ENCODE data around the gene IREB2.
"Not testable (repeated sequence)": the region's sequence is repeated elsewhere in the genome, so short reads cannot be mapped to it uniquely, and the experiment has no call there.

Gene IREB2, protein sequence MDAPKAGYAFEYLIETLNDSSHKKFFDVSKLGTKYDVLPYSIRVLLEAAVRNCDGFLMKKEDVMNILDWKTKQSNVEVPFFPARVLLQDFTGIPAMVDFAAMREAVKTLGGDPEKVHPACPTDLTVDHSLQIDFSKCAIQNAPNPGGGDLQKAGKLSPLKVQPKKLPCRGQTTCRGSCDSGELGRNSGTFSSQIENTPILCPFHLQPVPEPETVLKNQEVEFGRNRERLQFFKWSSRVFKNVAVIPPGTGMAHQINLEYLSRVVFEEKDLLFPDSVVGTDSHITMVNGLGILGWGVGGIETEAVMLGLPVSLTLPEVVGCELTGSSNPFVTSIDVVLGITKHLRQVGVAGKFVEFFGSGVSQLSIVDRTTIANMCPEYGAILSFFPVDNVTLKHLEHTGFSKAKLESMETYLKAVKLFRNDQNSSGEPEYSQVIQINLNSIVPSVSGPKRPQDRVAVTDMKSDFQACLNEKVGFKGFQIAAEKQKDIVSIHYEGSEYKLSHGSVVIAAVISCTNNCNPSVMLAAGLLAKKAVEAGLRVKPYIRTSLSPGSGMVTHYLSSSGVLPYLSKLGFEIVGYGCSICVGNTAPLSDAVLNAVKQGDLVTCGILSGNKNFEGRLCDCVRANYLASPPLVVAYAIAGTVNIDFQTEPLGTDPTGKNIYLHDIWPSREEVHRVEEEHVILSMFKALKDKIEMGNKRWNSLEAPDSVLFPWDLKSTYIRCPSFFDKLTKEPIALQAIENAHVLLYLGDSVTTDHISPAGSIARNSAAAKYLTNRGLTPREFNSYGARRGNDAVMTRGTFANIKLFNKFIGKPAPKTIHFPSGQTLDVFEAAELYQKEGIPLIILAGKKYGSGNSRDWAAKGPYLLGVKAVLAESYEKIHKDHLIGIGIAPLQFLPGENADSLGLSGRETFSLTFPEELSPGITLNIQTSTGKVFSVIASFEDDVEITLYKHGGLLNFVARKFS

DNA sequence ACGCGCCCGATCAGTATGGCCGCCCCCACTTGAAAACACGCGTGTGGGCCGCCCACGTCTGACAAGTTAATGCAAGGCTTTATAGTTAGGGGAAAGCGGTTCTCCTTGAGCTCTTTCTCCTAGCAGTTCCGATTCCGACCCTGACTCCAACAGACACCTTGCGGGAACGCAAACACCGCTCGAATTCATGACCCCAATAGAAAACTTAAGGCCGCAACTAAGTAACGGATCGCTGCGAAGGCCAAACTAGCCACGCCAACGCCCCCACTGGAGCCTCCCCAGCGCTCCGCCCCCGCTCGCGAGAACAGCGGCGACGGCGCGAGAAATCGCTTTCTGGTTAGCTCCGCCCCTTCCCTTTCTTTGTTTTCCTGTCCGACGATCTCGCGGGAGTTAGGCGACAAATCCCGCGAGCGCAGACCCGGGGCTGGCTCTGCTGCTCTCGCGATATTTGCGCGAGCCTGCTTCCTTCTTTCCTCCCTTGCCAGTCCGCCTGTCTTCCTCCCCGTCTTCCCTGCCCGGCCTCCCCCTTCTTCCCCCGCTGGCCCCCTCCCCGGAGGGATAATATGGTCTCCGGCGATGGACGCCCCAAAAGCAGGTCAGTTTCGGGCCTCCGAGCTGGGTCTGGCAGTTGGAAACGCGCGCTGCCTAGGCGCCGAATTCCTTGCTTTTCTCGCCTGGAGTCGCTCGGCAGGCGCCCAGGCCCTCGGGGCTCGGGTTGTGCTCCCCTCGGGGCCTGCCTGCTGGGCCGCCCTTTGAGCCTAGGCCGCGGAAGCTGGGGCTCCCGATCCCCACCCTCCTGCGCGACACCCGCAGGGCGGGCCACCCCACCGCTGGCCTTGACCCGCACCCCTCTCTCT is at the start of gene IREB2:
Gene IREB2 (plus strand): TSS at position 455 of the 857 bp plus-strand sequence. CDS start 122 bp downstream, at position 577.
- peak; percentile 98 for DNase-seq (ENCODE audit: low read depth)

GRCh38 chr15:78388865-78389264 is 49.2 kb upstream of the IREB2 start:
- DNase-seq (ENCODE audit: low read depth) = no peak

DNA sequence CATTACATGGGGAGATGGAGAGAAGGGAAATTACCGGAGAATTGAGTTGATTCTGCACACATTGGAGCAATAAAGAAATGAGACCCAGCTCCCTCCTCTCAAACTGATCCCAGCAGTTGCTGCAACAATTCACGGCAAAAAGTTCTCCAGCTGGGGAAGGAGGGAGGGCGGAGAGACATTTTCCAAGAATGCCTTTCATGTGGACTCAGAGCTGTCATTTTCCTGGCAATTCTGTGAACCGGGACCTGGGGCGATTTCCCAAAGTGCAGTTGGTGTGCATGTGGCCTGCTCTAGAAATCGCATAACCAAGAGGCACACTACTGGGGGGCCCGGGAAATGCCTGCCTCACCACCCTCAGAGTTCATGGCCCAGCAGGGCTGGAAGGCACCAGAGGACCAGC is 48.7 kb upstream of the IREB2 start:
- DNase-seq (ENCODE audit: low read depth) = peak; percentile 69

DNA sequence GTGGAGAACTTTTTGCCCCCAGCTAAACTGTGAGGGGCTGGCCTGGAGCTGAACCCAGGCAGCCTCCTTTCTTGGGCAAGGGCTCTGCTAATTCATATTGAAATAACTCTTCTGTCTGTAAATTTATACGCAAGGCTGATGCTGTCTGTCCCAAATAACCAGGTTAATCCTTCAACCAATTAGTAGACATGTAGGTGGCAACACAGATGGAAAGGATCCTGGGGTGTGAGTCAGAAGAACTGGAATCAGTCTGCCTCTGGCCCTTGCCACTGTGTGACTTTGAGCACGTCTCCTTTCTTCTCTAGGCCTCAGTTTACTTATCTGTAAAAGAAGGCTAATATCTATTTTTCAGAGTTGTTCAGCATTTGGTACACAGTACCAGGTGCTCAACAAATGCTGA is 48.3 kb upstream of the IREB2 start:
- DNase-seq (ENCODE audit: low read depth) = no peak

GRCh38 chr15:78390242-78390641 is 47.8 kb upstream of the IREB2 start:
- DNase-seq (ENCODE audit: low read depth) = no peak

GRCh38 chr15:78390826-78391225 is 47.2 kb upstream of the IREB2 start:
- DNase-seq (ENCODE audit: low read depth) = peak; percentile 84

- DNase-seq (ENCODE audit: low read depth) = no peak
These were observed 46.2 kb upstream of the IREB2 start for GRCh38 chr15:78391781-78392180.

DNA sequence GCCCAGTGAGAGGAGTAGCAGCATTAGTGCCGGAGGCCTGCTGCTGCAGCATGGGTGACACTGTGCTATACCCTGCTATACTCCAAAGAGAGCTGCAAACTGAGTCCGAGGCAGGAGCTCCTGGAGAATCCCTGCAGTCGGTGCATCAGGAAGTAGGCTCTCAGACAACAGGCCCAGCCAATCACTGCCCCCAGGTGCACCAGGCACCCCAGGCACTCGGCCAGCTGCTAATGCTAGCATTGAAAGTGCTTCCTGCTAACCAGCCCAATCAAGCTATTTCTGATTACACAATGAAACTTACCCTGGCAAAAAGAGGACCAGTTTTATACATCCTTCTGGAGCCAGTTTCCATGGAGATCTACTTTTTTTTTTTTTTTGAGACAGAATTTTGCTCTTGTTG is 45.6 kb upstream of the IREB2 start:
- DNase-seq (ENCODE audit: low read depth) = no peak

GRCh38 chr15:78393137-78393536 is 44.9 kb upstream of the IREB2 start:
- DNase-seq (ENCODE audit: low read depth) = no peak

DNA sequence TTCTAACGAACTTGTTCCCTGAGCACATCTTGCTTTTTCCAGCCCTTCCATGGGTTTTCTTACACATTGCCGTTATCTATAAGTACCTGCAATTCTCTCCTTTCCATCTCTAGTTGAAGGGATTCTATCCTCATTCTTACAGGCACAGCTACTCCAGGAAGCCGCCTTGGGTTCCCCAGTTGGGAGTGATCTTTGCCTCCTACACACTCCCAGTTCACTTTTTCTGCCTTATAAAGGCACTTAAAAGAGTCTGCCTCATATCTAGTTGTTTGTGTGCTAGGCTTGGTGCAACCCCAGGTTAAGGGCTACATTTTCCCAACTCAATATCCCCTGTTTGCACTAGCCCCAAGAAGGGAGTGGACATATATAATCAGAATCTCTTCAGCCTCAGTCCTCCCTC is 44.0 kb upstream of the IREB2 start:
- no peak for DNase-seq (ENCODE audit: low read depth)

GRCh38 chr15:78394981-78395616 is 42.9 kb upstream of the IREB2 start:
- DNase-seq (ENCODE audit: low read depth) = no peak

DNA sequence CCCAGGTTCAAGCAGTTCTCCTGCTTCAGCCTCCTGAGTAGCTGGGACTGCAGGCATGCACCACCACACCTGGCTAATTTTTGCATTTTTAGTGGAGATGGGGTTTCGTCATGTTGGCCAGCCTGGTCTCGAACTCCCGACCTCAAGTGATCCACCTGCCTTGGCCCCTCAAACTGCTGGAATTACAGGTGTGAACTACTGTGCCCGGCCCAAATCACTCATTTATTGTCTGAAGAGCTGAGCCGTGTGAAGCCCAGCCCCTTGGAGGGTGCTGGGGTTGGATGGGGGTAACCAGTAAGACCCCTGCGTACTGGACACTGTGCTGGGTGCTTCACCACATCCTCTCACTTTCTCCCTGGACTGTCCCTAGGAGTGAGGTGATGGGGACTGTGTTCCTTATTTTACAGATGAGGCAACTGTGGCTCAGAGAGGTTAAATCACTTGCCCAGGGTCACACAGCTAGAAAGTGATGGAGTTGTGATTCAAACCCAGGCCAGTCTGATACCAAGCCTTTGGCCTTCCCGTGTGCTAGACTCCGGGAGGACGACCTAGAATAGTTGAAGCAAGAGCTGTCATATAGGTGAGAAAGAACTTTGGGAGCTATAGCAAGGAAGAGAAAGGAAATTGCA is 41.7 kb upstream of the IREB2 start:
- no peak for DNase-seq (ENCODE audit: low read depth)

DNA sequence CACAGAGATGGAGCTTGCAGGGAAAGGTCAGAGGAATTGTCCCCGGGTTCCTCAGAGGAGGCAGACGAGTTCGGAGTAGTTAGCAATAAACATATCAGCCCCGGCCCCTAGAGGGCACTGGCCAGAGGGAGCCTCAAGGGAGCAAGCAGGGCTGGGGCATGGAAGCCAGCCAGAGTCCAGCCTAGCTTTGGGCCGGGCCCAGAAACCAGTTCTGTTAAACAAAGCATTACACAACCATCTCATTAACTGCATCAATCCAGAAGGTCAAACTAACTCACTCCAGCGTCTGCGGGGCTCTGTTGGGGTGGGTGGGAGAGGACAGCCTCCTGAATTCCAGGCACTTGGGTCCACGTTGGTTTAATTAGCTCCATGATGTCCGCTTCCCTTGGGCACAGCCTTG is 41.0 kb upstream of the IREB2 start:
- DNase-seq (ENCODE audit: low read depth) = no peak

DNA sequence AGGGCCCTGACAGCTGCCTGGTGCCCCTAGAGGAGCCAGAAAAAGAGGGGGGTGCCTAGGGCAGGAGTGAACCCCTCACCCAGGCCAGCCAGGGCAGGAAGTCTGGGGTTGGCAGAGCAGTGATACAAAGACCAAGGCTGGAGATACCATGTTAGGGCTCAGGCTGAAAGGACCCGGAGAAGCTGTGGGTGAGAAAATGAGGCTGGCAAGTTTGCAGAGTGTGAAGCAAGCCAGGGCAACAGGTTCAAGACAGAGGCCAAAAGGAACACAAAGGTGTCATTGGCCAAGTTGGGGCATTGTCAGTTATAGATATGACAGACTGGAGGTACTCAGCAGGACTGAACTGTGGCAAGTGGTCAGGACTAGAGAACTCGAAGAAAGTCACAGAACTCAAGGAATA is 40.6 kb upstream of the IREB2 start:
- DNase-seq (ENCODE audit: low read depth) = no peak

GRCh38 chr15:78398076-78398825 is 39.8 kb upstream of the IREB2 start:
- no peak for DNase-seq (ENCODE audit: low read depth)

GRCh38 chr15:78399091-78399490 is 38.9 kb upstream of the IREB2 start:
- no peak for DNase-seq (ENCODE audit: low read depth)

DNA sequence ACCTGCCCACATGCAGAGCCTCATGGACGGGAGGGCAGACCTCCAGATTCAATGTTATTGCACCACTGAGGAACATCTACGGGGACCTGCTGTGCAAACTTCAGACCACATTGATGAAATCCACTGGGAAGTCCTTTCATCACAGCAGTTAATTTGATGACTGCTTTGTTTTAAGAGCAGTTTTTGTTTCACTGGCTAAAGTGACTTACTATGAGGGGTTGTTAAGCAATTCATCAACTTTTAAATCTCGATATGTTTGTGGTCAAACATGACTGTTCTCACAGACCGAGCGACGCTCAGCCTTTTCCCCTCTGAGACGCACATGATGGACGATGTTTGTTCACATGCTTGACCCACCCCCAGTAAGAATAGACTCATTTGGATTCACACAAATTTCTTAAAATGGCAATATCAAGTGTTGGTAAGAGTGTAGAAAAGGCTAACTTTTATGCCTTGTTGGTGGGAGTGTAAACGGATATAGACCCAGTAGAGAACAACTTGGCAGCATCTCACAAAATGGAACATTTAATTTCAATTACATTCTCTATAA is 35.9 kb upstream of the IREB2 start:
- DNase-seq (ENCODE audit: low read depth) = no peak

- no peak for DNase-seq (ENCODE audit: low read depth)
These were observed 33.9 kb upstream of the IREB2 start for GRCh38 chr15:78404125-78404524.

GRCh38 chr15:78404796-78405195 is 33.2 kb upstream of the IREB2 start:
- not testable (repeated sequence) for DNase-seq (ENCODE audit: low read depth)

- no peak for DNase-seq (ENCODE audit: low read depth)
These were observed 32.6 kb upstream of the IREB2 start for GRCh38 chr15:78405336-78405924.

All from GM04504 (cell line).